ENCODE measurements around the gene ATE1. TPM values are rescaled to one million over a fixed set of nuclear protein-coding genes. Genes with fewer than 3 reads are reported as not detected.

Gene ATE1
- total and polyA plus RNA-seq, 2 experiments from 2014 or later, result 17.4 to 24.5 TPM

- Histone ChIP-seq H3K4me1 (ENCODE audit: insufficient read depth) (no peaks in the 10 kb centered on the region), H3K4me3 (no peak overlapping the region), H2AFZ (no peak overlapping the region), H3K4me2 (no peak overlapping the region), H3K27me3 (ENCODE audit: insufficient read depth) (no peaks in the 10 kb centered on the region), H3F3A (replicated peaks; ENCODE audit: low read depth) (no peaks in the 10 kb centered on the region), H3K36me3 (ENCODE audit: insufficient read depth) (no peaks in the 10 kb centered on the region), H3K79me2 (replicated peaks; ENCODE audit: insufficient read depth) (no peaks in the 10 kb centered on the region), H3K27ac (ENCODE audit: low read depth) (peak overlapping the region; percentile 8; the same call in 1 of the 2 replicates), H3K9me2 (ENCODE audit: insufficient read depth) (no peaks in the 10 kb centered on the region), H4K20me1 (replicated peaks; ENCODE audit: insufficient read depth) (no peaks in the 10 kb centered on the region)
- H3K27me3 Mint-ChIP-seq (ENCODE audit: insufficient read depth, low read depth, poor library complexity), result peaks cover 1% of the 10 kb centered on the region
- H3K36me3 Mint-ChIP-seq (ENCODE audit: low read depth), result peaks cover 7% of the 10 kb centered on the region; the same call in 2 of the 3 replicates
- H3K4me3 Mint-ChIP-seq, result no peak overlapping the region
- peaks cover 4% of the 10 kb centered on the region; the same call in 1 of the 3 replicates for H3K4me1 Mint-ChIP-seq
- DNase-seq (ENCODE audit: low spot score), result no peak
- TF ChIP-seq EZH2phosphoT487 (IDR thresholded peaks at IDR 0.05; ENCODE audit: unreplicated experiment) (no peak), CREB1 (CRISPR knock-in tag; IDR thresholded peaks at IDR 0.05; ENCODE audit: low read depth) (no peak), ZNF331 (CRISPR knock-in tag; IDR thresholded peaks at IDR 0.05; ENCODE audit: low read depth) (no peak), JUNB (IDR thresholded peaks at IDR 0.05; ENCODE audit: unreplicated experiment) (no peak), NANOG (IDR thresholded peaks at IDR 0.05; ENCODE audit: borderline replicate concordance) (no peak), STAT1 (IDR thresholded peaks at IDR 0.05; ENCODE audit: unreplicated experiment) (no peak), CTCF (conservative IDR thresholded peaks at IDR 0.05; ENCODE audit: low read depth in 2 of 2) (no peak), ETS1 (IDR thresholded peaks at IDR 0.05) (no peak), REST (IDR thresholded peaks at IDR 0.05; ENCODE audit: unreplicated experiment) (no peak)
- no peaks in the 10 kb centered on the region for H3K9me3 Mint-ChIP-seq
- no peak for ATAC-seq
- 0 out of 2 replicates have a peak overlapping the region, but pooled peaks have one; percentile 43 for H3K27ac Mint-ChIP-seq
Measured at GRCh38 chr10:121787169-121787568, 140.7 kb downstream of the ATE1 start.

Measured in GM23338 (cell line).